ENCODE results near the gene METTL17.
A peak's percentile ranks its signal among the peaks of the same experiment; 100 is the strongest.

DNA sequence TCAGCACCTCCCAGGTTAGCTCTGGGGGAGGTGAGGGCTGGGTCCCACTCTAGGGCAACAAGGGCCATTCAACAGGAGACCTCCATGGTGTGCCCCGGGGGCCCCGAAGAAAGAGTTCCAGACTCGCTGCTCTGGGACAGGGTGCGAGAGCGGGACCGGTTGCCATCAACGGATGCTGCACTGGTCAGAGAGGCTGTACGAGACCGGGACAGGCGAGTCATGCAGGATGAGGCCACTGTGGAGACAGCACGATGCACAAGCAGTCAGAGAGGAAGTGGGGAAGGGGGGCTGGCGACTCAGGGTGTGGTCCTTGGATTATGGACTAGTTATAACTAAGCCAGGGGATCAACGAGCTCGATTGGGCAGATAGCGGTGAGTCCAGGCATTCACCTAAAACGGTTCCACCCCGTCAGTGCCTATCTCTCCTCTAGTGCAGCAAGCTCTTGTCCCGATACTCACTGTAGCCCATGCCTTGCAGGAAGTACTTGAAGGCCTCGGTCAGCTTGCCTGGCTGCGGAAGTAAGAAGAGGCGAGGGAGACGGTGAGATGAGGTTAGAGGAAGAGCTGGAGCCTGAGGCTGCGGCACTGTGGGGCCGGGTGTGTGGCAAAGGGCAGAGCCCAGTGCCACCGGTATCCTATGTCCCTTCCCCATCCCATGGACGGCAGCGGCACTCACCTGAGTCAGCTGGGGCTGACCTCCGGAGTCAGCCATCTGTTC lies 27.9 kb downstream of the METTL17 start:
- TF ChIP-seq, protein P1, sequence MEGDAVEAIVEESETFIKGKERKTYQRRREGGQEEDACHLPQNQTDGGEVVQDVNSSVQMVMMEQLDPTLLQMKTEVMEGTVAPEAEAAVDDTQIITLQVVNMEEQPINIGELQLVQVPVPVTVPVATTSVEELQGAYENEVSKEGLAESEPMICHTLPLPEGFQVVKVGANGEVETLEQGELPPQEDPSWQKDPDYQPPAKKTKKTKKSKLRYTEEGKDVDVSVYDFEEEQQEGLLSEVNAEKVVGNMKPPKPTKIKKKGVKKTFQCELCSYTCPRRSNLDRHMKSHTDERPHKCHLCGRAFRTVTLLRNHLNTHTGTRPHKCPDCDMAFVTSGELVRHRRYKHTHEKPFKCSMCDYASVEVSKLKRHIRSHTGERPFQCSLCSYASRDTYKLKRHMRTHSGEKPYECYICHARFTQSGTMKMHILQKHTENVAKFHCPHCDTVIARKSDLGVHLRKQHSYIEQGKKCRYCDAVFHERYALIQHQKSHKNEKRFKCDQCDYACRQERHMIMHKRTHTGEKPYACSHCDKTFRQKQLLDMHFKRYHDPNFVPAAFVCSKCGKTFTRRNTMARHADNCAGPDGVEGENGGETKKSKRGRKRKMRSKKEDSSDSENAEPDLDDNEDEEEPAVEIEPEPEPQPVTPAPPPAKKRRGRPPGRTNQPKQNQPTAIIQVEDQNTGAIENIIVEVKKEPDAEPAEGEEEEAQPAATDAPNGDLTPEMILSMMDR (IDR thresholded peaks at IDR 0.05; ENCODE audit: insufficient read depth, low read length) = no peak
- TF ChIP-seq, protein P2, sequence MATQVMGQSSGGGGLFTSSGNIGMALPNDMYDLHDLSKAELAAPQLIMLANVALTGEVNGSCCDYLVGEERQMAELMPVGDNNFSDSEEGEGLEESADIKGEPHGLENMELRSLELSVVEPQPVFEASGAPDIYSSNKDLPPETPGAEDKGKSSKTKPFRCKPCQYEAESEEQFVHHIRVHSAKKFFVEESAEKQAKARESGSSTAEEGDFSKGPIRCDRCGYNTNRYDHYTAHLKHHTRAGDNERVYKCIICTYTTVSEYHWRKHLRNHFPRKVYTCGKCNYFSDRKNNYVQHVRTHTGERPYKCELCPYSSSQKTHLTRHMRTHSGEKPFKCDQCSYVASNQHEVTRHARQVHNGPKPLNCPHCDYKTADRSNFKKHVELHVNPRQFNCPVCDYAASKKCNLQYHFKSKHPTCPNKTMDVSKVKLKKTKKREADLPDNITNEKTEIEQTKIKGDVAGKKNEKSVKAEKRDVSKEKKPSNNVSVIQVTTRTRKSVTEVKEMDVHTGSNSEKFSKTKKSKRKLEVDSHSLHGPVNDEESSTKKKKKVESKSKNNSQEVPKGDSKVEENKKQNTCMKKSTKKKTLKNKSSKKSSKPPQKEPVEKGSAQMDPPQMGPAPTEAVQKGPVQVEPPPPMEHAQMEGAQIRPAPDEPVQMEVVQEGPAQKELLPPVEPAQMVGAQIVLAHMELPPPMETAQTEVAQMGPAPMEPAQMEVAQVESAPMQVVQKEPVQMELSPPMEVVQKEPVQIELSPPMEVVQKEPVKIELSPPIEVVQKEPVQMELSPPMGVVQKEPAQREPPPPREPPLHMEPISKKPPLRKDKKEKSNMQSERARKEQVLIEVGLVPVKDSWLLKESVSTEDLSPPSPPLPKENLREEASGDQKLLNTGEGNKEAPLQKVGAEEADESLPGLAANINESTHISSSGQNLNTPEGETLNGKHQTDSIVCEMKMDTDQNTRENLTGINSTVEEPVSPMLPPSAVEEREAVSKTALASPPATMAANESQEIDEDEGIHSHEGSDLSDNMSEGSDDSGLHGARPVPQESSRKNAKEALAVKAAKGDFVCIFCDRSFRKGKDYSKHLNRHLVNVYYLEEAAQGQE (IDR thresholded peaks at IDR 0.05; ENCODE audit: insufficient replicate concordance, low read depth) = no peak
- TF ChIP-seq POLR2AphosphoS5 (IDR thresholded peaks at IDR 0.05; ENCODE audit: low read depth) = no peak
- TF ChIP-seq SPI1 (IDR thresholded peaks at IDR 0.05; ENCODE audit: borderline replicate concordance, low read depth) = peak; percentile 81
- no peak for TF ChIP-seq GABPA (IDR thresholded peaks at IDR 0.05; ENCODE audit: low read depth)
